ENCODE results near the gene KREMEN2.

KREMEN2 gene

GRCh38 chr16:3003582-3004270, 39.7 kb downstream of the KREMEN2 start:
- peak; percentile 95 to 97 for DNase-seq (ENCODE audit: low read depth in 2 of 2)

- DNase-seq (ENCODE audit: low read depth in 2 of 2) = no peak
Observed at GRCh38 chr16:3004319-3004718, 40.2 kb downstream of the KREMEN2 start.

- no peak for DNase-seq (ENCODE audit: low read depth in 2 of 2)
Observed at GRCh38 chr16:3004781-3005284, 40.8 kb downstream of the KREMEN2 start.

- no peak for DNase-seq (ENCODE audit: low read depth in 2 of 2)
Observed at GRCh38 chr16:3007059-3007956, 43.2 kb downstream of the KREMEN2 start.

- DNase-seq (ENCODE audit: low read depth in 2 of 2) = no peak
Observed at GRCh38 chr16:3007957-3008689, 44.0 kb downstream of the KREMEN2 start.

GRCh38 chr16:3008690-3009037, 44.6 kb downstream of the KREMEN2 start:
- DNase-seq (ENCODE audit: low read depth in 2 of 2) = no peak

- no peak for DNase-seq (ENCODE audit: low read depth in 2 of 2)
Observed at GRCh38 chr16:3009568-3010390, 45.7 kb downstream of the KREMEN2 start.

GRCh38 chr16:3010510-3010909, 46.4 kb downstream of the KREMEN2 start:
- DNase-seq (ENCODE audit: low read depth in 2 of 2) = no peak

GRCh38 chr16:3012246-3012645, 48.2 kb downstream of the KREMEN2 start:
- DNase-seq (ENCODE audit: low read depth in 2 of 2) = no peak

- DNase-seq (ENCODE audit: low read depth in 2 of 2) = no peak
Observed at GRCh38 chr16:3012828-3013420, 48.8 kb downstream of the KREMEN2 start, which contains the start of gene CLDN9. CLDN9 (plus strand) TSS chr16:3012923; CDS start chr16:3013363, 440 bp downstream.

GRCh38 chr16:3013491-3013951, 49.4 kb downstream of the KREMEN2 start:
- DNase-seq (ENCODE audit: low read depth in 2 of 2) = no peak

- DNase-seq (ENCODE audit: low read depth in 2 of 2) = no peak
Observed at GRCh38 chr16:3013998-3014690, 50.1 kb downstream of the KREMEN2 start.

GRCh38 chr16:3014971-3015370, 50.9 kb downstream of the KREMEN2 start:
- DNase-seq (ENCODE audit: low read depth in 2 of 2) = no peak

GRCh38 chr16:3015865-3016521, 51.9 kb downstream of the KREMEN2 start:
- no peak for DNase-seq (ENCODE audit: low read depth in 2 of 2)

GRCh38 chr16:3017344-3017743, 53.3 kb downstream of the KREMEN2 start:
- DNase-seq (ENCODE audit: low read depth in 2 of 2) = no peak

Data from stimulated activated CD4-positive, alpha-beta T cell treated with anti-CD3 and anti-CD28 coated beads, Interleukin-15, amount 100 ng/mL, for 48 hours (primary cell).